ENCODE data around the gene NF1.

- TF ChIP-seq POLR2A (IDR thresholded peaks at IDR 0.05): no peak
- no peak for TF ChIP-seq CTCF (IDR thresholded peaks at IDR 0.05)
Measured at GRCh38 chr17:31415004-31415454, 320.3 kb downstream of the NF1 start.

All from prostate gland (tissue), 2 donors.